ENCODE data around the gene KRT85. TPM values are rescaled to one million over a fixed set of nuclear protein-coding genes. Genes with fewer than 3 reads are reported as not detected.

Gene KRT85
- polyA plus RNA-seq, 2 of the 4 experiments (the other 2 are of a cell fraction), result 3.7 TPM; not detected in 1

DNA sequence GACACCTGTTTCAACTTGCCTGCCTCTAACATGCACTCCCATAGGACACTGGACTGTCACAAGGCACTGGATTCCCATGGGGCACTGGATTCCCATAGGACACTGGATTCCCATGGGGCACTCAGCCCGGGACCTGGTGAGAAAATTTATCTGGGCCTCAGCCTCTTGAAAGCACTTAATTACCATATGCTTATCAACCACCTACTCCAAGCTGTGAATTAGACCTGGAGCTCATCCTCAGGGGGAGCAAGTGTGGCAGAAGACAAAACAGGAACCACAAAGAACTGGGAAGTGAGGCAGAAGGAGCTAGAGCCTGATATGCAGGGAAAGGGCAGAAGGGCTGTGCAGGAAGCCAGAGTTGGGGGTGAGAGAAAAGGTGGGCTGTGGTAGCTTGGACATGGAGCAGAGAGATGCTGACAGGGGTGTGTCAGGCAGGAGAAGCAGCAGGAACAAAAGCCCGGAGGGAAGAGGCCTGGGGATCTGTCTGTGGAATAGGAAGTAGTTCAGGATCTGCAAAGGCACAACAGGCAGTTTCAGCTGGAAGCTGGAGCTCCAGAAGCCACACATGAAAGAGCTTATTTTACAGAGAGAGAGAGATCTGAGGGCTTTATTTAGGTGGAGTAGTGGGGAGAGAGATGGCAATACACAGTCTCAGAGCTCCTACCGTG is 35.7 kb upstream of the KRT85 start (continued):
- TF ChIP-seq, protein P1, sequence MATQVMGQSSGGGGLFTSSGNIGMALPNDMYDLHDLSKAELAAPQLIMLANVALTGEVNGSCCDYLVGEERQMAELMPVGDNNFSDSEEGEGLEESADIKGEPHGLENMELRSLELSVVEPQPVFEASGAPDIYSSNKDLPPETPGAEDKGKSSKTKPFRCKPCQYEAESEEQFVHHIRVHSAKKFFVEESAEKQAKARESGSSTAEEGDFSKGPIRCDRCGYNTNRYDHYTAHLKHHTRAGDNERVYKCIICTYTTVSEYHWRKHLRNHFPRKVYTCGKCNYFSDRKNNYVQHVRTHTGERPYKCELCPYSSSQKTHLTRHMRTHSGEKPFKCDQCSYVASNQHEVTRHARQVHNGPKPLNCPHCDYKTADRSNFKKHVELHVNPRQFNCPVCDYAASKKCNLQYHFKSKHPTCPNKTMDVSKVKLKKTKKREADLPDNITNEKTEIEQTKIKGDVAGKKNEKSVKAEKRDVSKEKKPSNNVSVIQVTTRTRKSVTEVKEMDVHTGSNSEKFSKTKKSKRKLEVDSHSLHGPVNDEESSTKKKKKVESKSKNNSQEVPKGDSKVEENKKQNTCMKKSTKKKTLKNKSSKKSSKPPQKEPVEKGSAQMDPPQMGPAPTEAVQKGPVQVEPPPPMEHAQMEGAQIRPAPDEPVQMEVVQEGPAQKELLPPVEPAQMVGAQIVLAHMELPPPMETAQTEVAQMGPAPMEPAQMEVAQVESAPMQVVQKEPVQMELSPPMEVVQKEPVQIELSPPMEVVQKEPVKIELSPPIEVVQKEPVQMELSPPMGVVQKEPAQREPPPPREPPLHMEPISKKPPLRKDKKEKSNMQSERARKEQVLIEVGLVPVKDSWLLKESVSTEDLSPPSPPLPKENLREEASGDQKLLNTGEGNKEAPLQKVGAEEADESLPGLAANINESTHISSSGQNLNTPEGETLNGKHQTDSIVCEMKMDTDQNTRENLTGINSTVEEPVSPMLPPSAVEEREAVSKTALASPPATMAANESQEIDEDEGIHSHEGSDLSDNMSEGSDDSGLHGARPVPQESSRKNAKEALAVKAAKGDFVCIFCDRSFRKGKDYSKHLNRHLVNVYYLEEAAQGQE (IDR thresholded peaks at IDR 0.05), result no peak
- TF ChIP-seq FOSL2 (IDR thresholded peaks at IDR 0.05) (no peak), FOSL2 (CRISPR knock-in tag; IDR thresholded peaks at IDR 0.05) (no peak)
- TF ChIP-seq, protein P2, sequence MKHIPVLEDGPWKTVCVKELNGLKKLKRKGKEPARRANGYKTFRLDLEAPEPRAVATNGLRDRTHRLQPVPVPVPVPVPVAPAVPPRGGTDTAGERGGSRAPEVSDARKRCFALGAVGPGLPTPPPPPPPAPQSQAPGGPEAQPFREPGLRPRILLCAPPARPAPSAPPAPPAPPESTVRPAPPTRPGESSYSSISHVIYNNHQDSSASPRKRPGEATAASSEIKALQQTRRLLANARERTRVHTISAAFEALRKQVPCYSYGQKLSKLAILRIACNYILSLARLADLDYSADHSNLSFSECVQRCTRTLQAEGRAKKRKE (CRISPR knock-in tag; IDR thresholded peaks at IDR 0.05; ENCODE audit: low read depth), result no peak

DNA sequence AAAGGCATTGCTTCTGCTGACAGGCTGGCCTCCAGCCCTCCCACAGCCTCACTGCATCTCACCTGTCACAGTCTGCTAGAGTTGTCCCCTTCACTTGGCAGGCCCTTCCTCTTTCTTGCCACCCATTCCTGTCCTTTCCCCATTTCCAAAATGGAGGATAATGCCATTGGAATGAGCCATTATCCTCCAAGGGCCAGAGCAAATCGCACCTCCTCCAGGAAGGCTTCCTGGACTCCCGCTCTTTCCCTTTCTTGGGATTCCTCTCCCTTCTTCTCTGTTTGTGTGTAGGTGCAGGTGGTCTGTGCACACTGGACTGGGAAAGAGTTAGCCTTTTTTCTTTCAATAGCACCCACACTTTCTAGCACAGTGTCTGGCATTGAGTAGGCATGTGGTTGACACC is 35.1 kb upstream of the KRT85 start:
- ATAC-seq, result no peak
- Histone ChIP-seq H3K27ac (no peak overlapping the region), H3K9me3 (no peaks in the 10 kb centered on the region), H3K4me1 (no peaks in the 10 kb centered on the region), H3K4me2 (no peak overlapping the region), H3K4me3 (no peak overlapping the region)
- no peak for DNase-seq (ENCODE audit: low read depth in 1 of 2, low spot score in 1 of 2)
- POLR2A ChIA-PET, result no interaction called here
- no peak for FAIRE-seq
- TF ChIP-seq ZFP36 (IDR thresholded peaks at IDR 0.05; ENCODE audit: borderline replicate concordance, partially characterized antibody) (peak; percentile 44), RFX5 (IDR thresholded peaks at IDR 0.05) (no peak), KDM1A (IDR thresholded peaks at IDR 0.05; ENCODE audit: low read depth) (no peak)
- CTCF ChIA-PET, result interaction anchor here (0.6 to 46.1 kb wide), 7 partner anchors 11 to 471 kb away, joined by 3 to 1221 read pairs (median 10); no protein-coding TSS in a partner anchor
- WGBS (ENCODE audit: missing lambda C conversion rate), result 93% methylated on average over 2 of the region's 2 CpGs

DNA sequence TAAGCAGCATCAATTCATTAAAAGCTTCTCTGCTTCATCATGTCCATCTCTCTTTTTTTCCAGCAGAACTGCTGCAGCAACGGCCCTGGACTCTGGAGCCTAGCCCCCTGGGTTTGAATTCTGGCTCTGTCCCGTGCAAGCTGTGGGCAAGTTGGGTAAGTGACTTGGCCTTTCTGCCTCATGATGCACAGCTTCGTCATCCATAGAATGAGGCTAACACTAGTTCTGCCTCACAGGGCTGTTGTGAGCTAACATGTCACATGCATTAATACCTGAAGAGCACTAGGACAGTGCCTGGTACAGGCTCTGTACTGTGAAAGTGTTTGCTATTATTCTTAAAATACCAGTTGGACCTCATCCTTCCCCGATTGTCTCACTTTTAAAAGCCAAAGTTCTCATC is 34.6 kb upstream of the KRT85 start:
- no peaks in the 10 kb centered on the region for H3K9me3 ChIP-seq
- no peak overlapping the region for H3K4me2 ChIP-seq
- no peaks in the 10 kb centered on the region for H3K4me1 ChIP-seq
- POLR2A ChIA-PET, result no interaction called here
- DNase-seq (ENCODE audit: low read depth in 1 of 2, low spot score in 1 of 2) (no peak), ATAC-seq (no peak), FAIRE-seq (no peak)
- H3K27ac ChIP-seq, result no peak overlapping the region
- no peak for TF ChIP-seq MAZ (IDR thresholded peaks at IDR 0.05; ENCODE audit: borderline replicate concordance, low read depth, low read length)
- no peak for TF ChIP-seq TFCP2L1 (CRISPR knock-in tag; IDR thresholded peaks at IDR 0.05)
- TF ChIP-seq, protein P3, sequence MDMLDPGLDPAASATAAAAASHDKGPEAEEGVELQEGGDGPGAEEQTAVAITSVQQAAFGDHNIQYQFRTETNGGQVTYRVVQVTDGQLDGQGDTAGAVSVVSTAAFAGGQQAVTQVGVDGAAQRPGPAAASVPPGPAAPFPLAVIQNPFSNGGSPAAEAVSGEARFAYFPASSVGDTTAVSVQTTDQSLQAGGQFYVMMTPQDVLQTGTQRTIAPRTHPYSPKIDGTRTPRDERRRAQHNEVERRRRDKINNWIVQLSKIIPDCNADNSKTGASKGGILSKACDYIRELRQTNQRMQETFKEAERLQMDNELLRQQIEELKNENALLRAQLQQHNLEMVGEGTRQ (IDR thresholded peaks at IDR 0.05), result no peak
- TF ChIP-seq FOSL2 (IDR thresholded peaks at IDR 0.05), result no peak
- no peak for TF ChIP-seq FOSL2 (CRISPR knock-in tag; IDR thresholded peaks at IDR 0.05)
- CTCF ChIA-PET, result interaction anchor here (0.6 to 46.1 kb wide), 9 partner anchors 11 to 472 kb away, joined by 3 to 1221 read pairs (median 9); partner anchors contain the start of gene KRT84
- no peak overlapping the region for H3K4me3 ChIP-seq
- WGBS (ENCODE audit: missing lambda C conversion rate), result 57% methylated on average over 4 of the region's 4 CpGs

DNA sequence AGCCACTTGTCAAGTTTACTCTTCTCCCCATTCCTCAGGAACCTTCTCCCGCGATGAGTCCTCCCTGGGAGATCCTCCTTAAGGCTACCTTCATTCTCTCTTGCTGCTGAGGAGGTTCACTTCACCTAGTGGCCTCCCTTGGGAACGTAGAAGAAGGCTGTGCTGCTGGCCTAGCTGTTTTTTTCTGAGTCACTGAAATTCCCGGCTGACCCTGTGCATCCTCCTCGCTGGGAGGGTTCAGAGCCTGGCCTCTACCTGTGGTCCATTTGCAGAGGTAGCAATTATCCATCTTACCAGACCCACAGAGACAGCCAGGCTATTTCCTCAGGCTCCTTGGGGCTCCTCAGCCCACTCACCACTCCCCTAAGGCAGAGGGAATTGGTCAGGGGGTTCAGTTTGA is 34.2 kb upstream of the KRT85 start:
- ATAC-seq (peak in 1 of 2 experiments; percentile 46; a peak in 3 of 6 replicates), FAIRE-seq (no peak), DNase-seq (ENCODE audit: low read depth in 1 of 2, low spot score in 1 of 2) (no peak)
- Histone ChIP-seq H3K4me2 (no peak overlapping the region), H3K9me3 (no peaks in the 10 kb centered on the region), H3K4me1 (no peaks in the 10 kb centered on the region), H3K4me3 (no peak overlapping the region), H3K27ac (no peak overlapping the region)
- ChIA-PET CTCF (interaction anchor here (0.7 to 46.1 kb wide), 10 partner anchors 11 to 472 kb away, joined by 3 to 1221 read pairs (median 6); partner anchors contain the start of gene KRT84), POLR2A (no interaction called here)
- WGBS (ENCODE audit: missing lambda C conversion rate), result 73% methylated on average over 5 of the region's 5 CpGs
- TF ChIP-seq, protein P4, sequence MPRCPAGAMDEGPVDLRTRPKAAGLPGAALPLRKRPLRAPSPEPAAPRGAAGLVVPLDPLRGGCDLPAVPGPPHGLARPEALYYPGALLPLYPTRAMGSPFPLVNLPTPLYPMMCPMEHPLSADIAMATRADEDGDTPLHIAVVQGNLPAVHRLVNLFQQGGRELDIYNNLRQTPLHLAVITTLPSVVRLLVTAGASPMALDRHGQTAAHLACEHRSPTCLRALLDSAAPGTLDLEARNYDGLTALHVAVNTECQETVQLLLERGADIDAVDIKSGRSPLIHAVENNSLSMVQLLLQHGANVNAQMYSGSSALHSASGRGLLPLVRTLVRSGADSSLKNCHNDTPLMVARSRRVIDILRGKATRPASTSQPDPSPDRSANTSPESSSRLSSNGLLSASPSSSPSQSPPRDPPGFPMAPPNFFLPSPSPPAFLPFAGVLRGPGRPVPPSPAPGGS (IDR thresholded peaks at IDR 0.05), result no peak
- TF ChIP-seq, protein P5, sequence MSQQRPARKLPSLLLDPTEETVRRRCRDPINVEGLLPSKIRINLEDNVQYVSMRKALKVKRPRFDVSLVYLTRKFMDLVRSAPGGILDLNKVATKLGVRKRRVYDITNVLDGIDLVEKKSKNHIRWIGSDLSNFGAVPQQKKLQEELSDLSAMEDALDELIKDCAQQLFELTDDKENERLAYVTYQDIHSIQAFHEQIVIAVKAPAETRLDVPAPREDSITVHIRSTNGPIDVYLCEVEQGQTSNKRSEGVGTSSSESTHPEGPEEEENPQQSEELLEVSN (IDR thresholded peaks at IDR 0.05; ENCODE audit: borderline replicate concordance, low read depth), result no peak
- TF ChIP-seq SMC3 (IDR thresholded peaks at IDR 0.05), result no peak
- TF ChIP-seq, protein P3 (IDR thresholded peaks at IDR 0.05), result no peak
- TF ChIP-seq HOXB5 (CRISPR knock-in tag; IDR thresholded peaks at IDR 0.05), result no peak
- TF ChIP-seq GATA3 (IDR thresholded peaks at IDR 0.05; ENCODE audit: borderline replicate concordance), result no peak
- no peak for TF ChIP-seq HOXA7 (CRISPR knock-in tag; IDR thresholded peaks at IDR 0.05)
- TF ChIP-seq, protein P6, sequence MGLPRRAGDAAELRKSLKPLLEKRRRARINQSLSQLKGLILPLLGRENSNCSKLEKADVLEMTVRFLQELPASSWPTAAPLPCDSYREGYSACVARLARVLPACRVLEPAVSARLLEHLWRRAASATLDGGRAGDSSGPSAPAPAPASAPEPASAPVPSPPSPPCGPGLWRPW (IDR thresholded peaks at IDR 0.05), result no peak
- no peak for TF ChIP-seq EHF (CRISPR knock-in tag; IDR thresholded peaks at IDR 0.05)
- no peak for TF ChIP-seq NPAS2 (CRISPR knock-in tag; IDR thresholded peaks at IDR 0.05; ENCODE audit: borderline replicate concordance)
- TF ChIP-seq HOXB13 (CRISPR knock-in tag; IDR thresholded peaks at IDR 0.05; ENCODE audit: low read depth), result no peak
